Transverse colon (tissue), 4 donors: ENCODE measurements around the gene HK1.

Source experiments
- CTCF ChIP-seq, 5 experiments: fragments of 200-600 bp in 3 of 5; fragments of 450-650 bp in 2 of 5; sonication (generic) in 3 of 5; IDR thresholded peaks; 1 replicate in 2 of 5; 2 replicates in 3 of 5; pipeline ENCODE4 v1.5.1; 2016 to 2017; ENCODE audit warnings: antibody characterized with exemption in 5 of 5, inconsistent platforms in 3 of 5, mild to moderate bottlenecking in 2 of 5, moderate library complexity in 1 of 5
- POLR2AphosphoS5 ChIP-seq, 3 donors: sonication (generic); formaldehyde crosslinking; IDR thresholded peaks; one replicate each; pipeline ENCODE4 v1.6.1; 2016; ENCODE audit warnings: antibody characterized with exemption in 3 of 3

GRCh38 chr10:69253171-69253570 lies 25.1 kb upstream of the HK1 start:
- TF ChIP-seq POLR2AphosphoS5 (IDR thresholded peaks at IDR 0.05) (no peak), CTCF (IDR thresholded peaks at IDR 0.05) (no peak)
